GM21447 (cell line): ENCODE measurements around the gene SERAC1.

Source experiments
- ATAC-seq: cut with Tn5 transposase; IDR thresholded peaks from one replicate; pipeline ENCODE4 v1.9.1; 2021; ENCODE audit not compliant: unreplicated experiment

The SERAC1 gene

DNA sequence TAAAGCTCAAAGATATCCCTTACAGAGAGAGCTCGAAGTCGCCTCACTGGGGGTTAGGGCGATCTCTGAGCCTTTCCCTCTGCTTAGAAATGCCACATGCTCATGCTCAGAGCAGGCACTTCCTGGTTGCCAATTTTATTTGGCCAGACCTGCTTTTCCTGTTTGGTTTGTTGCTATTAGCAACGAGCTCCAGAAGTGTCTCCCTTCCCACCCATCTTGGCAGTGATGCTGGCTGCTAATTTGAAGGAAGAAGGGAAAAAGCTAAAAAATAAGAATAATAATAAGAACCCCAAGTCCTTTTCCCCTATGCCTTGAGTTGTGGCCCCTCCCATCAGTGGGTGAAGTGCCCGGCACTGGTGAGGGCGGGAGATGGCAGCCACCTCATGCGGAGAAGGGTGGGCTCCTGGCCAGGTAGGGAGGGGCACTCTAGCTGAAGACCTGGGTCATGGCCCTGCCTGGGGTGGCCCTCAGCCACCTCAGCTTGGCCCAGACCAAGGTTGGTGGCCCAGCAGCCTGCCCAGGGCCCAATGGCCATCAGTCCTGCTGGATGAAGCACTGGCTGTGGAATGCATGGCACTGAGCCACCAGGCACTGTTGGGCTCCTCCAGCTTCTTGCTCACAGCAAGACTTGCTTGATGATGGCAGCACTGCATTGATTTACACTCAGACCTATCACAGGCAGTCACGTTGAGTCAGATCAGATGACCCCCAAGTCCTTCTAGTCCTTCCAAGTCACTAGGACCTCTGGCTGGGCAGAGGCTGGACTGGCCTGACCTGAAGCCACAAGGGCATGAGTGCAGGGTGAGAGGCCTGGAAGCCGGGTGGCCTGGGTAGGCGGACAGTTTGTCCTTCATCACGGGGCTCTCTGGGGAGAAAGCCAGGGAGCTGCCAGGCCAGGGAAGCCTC lies 107.4 kb downstream of the SERAC1 start:
- no peak for ATAC-seq
